Epithelial cell of prostate (primary cell): ENCODE results near the gene BRIX1.
"Not testable (repeated sequence)": the region's sequence is repeated elsewhere in the genome, so short reads cannot be mapped to it uniquely, and the experiment has no call there.

ENCODE experiments used
- DNase-seq: peaks from one replicate; pipeline ENCODE4 v3.0.0-alpha.2; 2011; ENCODE audit warnings: low read depth, low spot score
- H3K27ac ChIP-seq: fragments of 450-650 bp; 2 replicates; pipeline ENCODE4 v1.5.1; 2017; ENCODE audit warnings: mild to moderate bottlenecking

BRIX1 gene

GRCh38 chr5:34957321-34957720, 41.8 kb downstream of the BRIX1 start:
- no peak overlapping the region for H3K27ac ChIP-seq
- no peak for DNase-seq

- no peak for DNase-seq
- no peak overlapping the region for H3K27ac ChIP-seq
Measured at GRCh38 chr5:34957857-34958690, 42.6 kb downstream of the BRIX1 start.

- peak; percentile 22 for DNase-seq
- H3K27ac ChIP-seq = no peak overlapping the region
Measured at GRCh38 chr5:34959323-34959722, 43.8 kb downstream of the BRIX1 start.

- no peak overlapping the region for H3K27ac ChIP-seq
- no peak for DNase-seq
Measured at GRCh38 chr5:34967540-34967939, 52.0 kb downstream of the BRIX1 start.

GRCh38 chr5:34968258-34968657, 52.7 kb downstream of the BRIX1 start:
- H3K27ac ChIP-seq = no peak overlapping the region
- no peak for DNase-seq

- no peak overlapping the region for H3K27ac ChIP-seq
- no peak for DNase-seq
Measured at GRCh38 chr5:34970552-34970951, 55.0 kb downstream of the BRIX1 start.

GRCh38 chr5:34971655-34972054, 56.1 kb downstream of the BRIX1 start:
- not testable (repeated sequence) for H3K27ac ChIP-seq, DNase-seq
